Brain microvascular endothelial cell (primary cell): Measurements from ENCODE around the gene LMF1.

Experiments used
- DNase-seq: peaks from one replicate; pipeline ENCODE4 v3.0.0-alpha.2; 2020
- H3K27ac ChIP-seq: fragments of 250-450 bp; sonication (Bioruptor Pico); 2 replicates; pipeline ENCODE4 v1.5.1; 2020; ENCODE audit warnings: mild to moderate bottlenecking, moderate library complexity
- H3K27me3 ChIP-seq: fragments of 250-450 bp; sonication (Bioruptor Pico); replicated peaks from 2 replicates; pipeline ENCODE4 v1.5.1; 2020; ENCODE audit warnings: mild to moderate bottlenecking
- H3K36me3 ChIP-seq: fragments of 250-450 bp; sonication (Bioruptor Pico); replicated peaks from 2 replicates; pipeline ENCODE4 v1.5.1; 2020; ENCODE audit warnings: mild to moderate bottlenecking
- H3K4me3 ChIP-seq: 2 replicates; pipeline ENCODE4 v1.5.1; 2011; ENCODE audit warnings: low read depth, mild to moderate bottlenecking, control low read depth, low read length, moderate library complexity
- in situ Hi-C: cut with HindIII; loops from 2 replicates; pipeline ENCODE4 v1.10.0; 2017; ENCODE audit warnings: low sequenced_read_pairs, low pct_ligation_motif_present
- TF ChIP-seq, protein P1 (sequence below): IDR thresholded peaks from 2 replicates; pipeline ENCODE4 v1.5.1; 2011; ENCODE audit warnings: low read depth, mild to moderate bottlenecking, moderate library complexity, low read length, control low read depth, inconsistent platforms; ENCODE audit errors: missing control alignments

The LMF1 gene

GRCh38 chr16:968620-969019 lies 2.2 kb downstream of the LMF1 start:
- no peaks in the 10 kb centered on the region for H3K36me3 ChIP-seq
- H3K27ac ChIP-seq = no peak overlapping the region
- no peak overlapping the region for H3K4me3 ChIP-seq
- in situ Hi-C loops = no loop called here
- TF ChIP-seq, protein P1, sequence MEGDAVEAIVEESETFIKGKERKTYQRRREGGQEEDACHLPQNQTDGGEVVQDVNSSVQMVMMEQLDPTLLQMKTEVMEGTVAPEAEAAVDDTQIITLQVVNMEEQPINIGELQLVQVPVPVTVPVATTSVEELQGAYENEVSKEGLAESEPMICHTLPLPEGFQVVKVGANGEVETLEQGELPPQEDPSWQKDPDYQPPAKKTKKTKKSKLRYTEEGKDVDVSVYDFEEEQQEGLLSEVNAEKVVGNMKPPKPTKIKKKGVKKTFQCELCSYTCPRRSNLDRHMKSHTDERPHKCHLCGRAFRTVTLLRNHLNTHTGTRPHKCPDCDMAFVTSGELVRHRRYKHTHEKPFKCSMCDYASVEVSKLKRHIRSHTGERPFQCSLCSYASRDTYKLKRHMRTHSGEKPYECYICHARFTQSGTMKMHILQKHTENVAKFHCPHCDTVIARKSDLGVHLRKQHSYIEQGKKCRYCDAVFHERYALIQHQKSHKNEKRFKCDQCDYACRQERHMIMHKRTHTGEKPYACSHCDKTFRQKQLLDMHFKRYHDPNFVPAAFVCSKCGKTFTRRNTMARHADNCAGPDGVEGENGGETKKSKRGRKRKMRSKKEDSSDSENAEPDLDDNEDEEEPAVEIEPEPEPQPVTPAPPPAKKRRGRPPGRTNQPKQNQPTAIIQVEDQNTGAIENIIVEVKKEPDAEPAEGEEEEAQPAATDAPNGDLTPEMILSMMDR = no peak
- peaks cover 5% of the 10 kb centered on the region for H3K27me3 ChIP-seq
- no peak for DNase-seq

DNA sequence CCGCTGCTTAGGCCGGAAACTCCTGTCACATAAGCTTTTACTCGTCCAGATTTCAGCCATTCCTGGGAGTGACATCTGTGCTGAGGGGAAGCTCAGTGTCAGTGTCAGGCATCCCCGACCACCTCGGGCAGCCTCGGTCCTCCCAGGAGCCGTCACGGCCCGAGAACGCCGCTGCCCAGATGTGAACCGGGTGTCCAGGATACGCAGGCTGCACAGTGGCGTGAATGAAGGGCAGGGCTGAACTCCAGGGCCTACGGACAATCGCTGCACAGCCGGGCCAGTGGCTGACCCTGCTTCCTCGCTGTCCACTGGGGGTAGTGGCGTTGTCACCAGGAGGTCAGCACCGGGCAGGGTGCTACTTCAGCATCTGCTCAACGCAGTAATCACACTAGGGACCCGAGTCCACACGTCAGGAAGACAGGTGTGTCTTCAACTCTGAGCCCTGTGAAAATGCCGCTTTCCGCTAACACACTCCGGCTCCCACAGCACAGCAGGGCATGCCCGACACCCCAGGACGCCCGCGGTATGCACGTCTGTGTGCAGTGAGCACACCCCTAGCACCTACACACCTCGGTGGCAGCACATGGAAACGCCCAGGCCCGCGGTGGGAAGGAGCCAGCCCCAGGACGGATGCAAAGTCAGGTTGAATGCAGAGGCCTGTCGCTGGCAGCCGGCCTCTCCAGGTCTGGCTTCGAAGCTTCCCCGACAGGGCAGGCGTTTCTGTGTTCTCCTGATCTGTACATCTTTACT lies 3.1 kb downstream of the LMF1 start:
- no peak for DNase-seq
- peaks cover 4% of the 10 kb centered on the region for H3K27me3 ChIP-seq
- no peak overlapping the region for H3K4me3 ChIP-seq
- in situ Hi-C loops = no loop called here
- TF ChIP-seq, protein P1 = no peak
- H3K36me3 ChIP-seq = no peaks in the 10 kb centered on the region
- no peak overlapping the region for H3K27ac ChIP-seq

GRCh38 chr16:967077-967541 lies 3.7 kb downstream of the LMF1 start:
- no peak overlapping the region for H3K4me3 ChIP-seq
- in situ Hi-C loops = no loop called here

DNA sequence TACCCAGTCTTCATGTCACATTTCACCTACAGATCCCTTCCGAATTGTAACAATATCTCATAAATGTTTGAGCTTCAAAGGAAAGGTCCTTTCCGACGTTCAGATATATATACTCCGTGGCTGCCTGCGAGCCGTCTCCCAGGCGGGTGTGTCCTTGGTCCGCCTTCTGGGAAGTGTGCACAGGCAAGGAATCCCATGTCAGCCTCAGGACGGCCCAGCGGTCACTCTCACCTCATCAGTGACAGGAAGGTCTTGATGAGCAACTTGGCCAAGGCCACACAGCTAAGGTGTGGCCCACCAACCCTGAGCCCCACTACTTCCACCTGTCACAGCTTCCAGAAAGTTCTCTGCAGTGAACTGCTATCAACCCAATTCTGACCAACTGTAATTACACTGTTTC lies 4.3 kb downstream of the LMF1 start:
- no peak for DNase-seq
- no peak overlapping the region for H3K4me3 ChIP-seq
- TF ChIP-seq, protein P1 = no peak
- H3K36me3 ChIP-seq = no peaks in the 10 kb centered on the region
- no peak overlapping the region for H3K27ac ChIP-seq
- no peaks in the 10 kb centered on the region for H3K27me3 ChIP-seq
- in situ Hi-C loops = no loop called here

More at GRCh38 chr16:967077-967541, 3.7 kb downstream of the LMF1 start:
- H3K36me3 ChIP-seq = no peaks in the 10 kb centered on the region
- no peak overlapping the region for H3K27ac ChIP-seq
- TF ChIP-seq, protein P1 = no peak
- DNase-seq = no peak
- H3K27me3 ChIP-seq = no peaks in the 10 kb centered on the region

GRCh38 chr16:966035-966434 lies 4.7 kb downstream of the LMF1 start:
- DNase-seq = no peak
- Histone ChIP-seq H3K36me3 (no peaks in the 10 kb centered on the region), H3K4me3 (no peak overlapping the region), H3K27ac (no peak overlapping the region), H3K27me3 (no peaks in the 10 kb centered on the region)
- TF ChIP-seq, protein P1 = no peak
- in situ Hi-C loops = no loop called here

DNA sequence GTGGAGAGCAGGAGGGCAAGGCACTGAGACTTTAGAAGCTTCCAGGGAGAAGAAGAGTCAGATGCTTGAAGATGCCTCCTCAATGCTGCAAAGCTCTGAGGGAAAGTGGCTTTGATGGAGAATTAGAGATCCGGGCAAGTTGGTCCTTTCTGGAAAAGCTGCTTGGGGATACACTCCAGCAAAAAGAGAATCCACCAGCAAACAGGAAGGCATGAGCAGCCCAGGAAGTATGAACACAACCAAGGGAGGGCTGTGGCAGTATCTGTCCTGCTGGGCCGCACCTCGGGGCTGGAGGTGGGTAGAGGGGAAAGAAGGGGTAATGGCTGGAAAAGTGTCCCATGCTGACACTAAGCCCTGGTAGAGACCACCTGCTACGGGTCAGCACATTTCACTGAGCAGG lies 5.3 kb downstream of the LMF1 start:
- no peak overlapping the region for H3K27ac ChIP-seq
- in situ Hi-C loops = no loop called here

More for the DNA sequence above, 5.3 kb downstream of the LMF1 start:
- Histone ChIP-seq H3K4me3 (no peak overlapping the region), H3K27me3 (no peaks in the 10 kb centered on the region), H3K36me3 (no peaks in the 10 kb centered on the region)
- TF ChIP-seq, protein P1 = no peak
- no peak for DNase-seq
